HEK293T (cell line): Measurements from ENCODE around the gene GMCL2.

ENCODE experiments used
- ARNT ChIP-seq: fragments of 450-650 bp; IDR thresholded peaks from 2 replicates; pipeline ENCODE4 v1.6.1; 2017; ENCODE audit warnings: mild to moderate bottlenecking
- BHLHE40 ChIP-seq: fragments of 450-650 bp; IDR thresholded peaks from 2 replicates; pipeline ENCODE4 v1.6.1; 2016; ENCODE audit warnings: mild to moderate bottlenecking, moderate library complexity, borderline replicate concordance
- FOXA1 ChIP-seq: fragments of 450-650 bp; IDR thresholded peaks from 2 replicates; pipeline ENCODE4 v1.6.1; 2016; ENCODE audit warnings: mild to moderate bottlenecking
- FOXM1 ChIP-seq: fragments of 450-650 bp; IDR thresholded peaks from 2 replicates; pipeline ENCODE4 v1.6.1; 2017; ENCODE audit warnings: mild to moderate bottlenecking, borderline replicate concordance
- LEF1 ChIP-seq: fragments of 450-650 bp; IDR thresholded peaks from 2 replicates; pipeline ENCODE4 v1.6.1; 2017; ENCODE audit warnings: mild to moderate bottlenecking, borderline replicate concordance
- NFRKB ChIP-seq: fragments of 450-650 bp; IDR thresholded peaks from 2 replicates; pipeline ENCODE4 v1.6.1; 2016; ENCODE audit warnings: mild to moderate bottlenecking, moderate library complexity
- SP1 ChIP-seq: fragments of 450-650 bp; IDR thresholded peaks from 2 replicates; pipeline ENCODE4 v1.6.1; 2017
- TARDBP ChIP-seq: fragments of 450-650 bp; IDR thresholded peaks from 2 replicates; pipeline ENCODE4 v1.6.1; 2016
- TF ChIP-seq, protein P1 (sequence below): fragments of 450-650 bp; IDR thresholded peaks from 2 replicates; pipeline ENCODE4 v1.6.1; 2016

DNA sequence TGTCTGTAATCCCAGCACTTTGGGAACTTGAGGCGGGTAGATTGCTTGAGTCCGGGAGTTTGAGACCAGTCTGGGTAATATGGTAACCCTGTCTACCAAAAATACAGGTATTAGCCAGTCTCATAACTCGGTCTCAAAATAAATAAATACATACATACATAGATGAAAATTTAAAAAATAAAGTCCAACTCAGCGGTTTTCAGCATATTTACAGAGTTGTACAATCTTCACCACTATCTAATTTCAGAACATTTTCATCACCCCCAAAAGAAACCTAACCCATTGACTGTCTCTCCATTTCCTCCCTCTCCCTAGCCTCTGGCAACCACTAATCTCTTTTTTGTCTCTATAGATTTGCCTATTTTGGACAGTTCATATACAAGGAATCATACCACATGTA lies 45.6 kb downstream of the GMCL2 start:
- no peak for TF ChIP-seq BHLHE40
- no peak for TF ChIP-seq TARDBP
- TF ChIP-seq ARNT: no peak
- TF ChIP-seq SP1: no peak
- TF ChIP-seq LEF1: no peak
- no peak for TF ChIP-seq FOXA1
- no peak for TF ChIP-seq FOXM1
- TF ChIP-seq, protein P1, sequence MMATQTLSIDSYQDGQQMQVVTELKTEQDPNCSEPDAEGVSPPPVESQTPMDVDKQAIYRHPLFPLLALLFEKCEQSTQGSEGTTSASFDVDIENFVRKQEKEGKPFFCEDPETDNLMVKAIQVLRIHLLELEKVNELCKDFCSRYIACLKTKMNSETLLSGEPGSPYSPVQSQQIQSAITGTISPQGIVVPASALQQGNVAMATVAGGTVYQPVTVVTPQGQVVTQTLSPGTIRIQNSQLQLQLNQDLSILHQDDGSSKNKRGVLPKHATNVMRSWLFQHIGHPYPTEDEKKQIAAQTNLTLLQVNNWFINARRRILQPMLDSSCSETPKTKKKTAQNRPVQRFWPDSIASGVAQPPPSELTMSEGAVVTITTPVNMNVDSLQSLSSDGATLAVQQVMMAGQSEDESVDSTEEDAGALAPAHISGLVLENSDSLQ: no peak
- TF ChIP-seq NFRKB: no peak
